ENCODE results near the gene ZNF283.

ZNF283 gene

GRCh38 chr19:43872547-43873336 lies 45.6 kb downstream of the ZNF283 start:
- no peak for DNase-seq

GRCh38 chr19:43880483-43880882 lies 53.4 kb downstream of the ZNF283 start:
- DNase-seq: no peak

GRCh38 chr19:43883864-43884263 lies 56.7 kb downstream of the ZNF283 start, which contains the start of gene ZNF404:
Gene ZNF404, minus strand, starts transcription at chr19:43883964.
- DNase-seq: no peak

- DNase-seq: no peak
Observed at GRCh38 chr19:43895727-43896308, 68.7 kb downstream of the ZNF283 start.
